Stimulated activated CD4-positive, alpha-beta T cell treated with anti-CD3 and anti-CD28 coated beads, Interleukin-4, amount 100 ng/mL, for 48 hours (primary cell): ENCODE data around the gene EIF3D.
A peak's percentile ranks its signal among the peaks of the same experiment; 100 is the strongest.
"Not testable (repeated sequence)": the region's sequence is repeated elsewhere in the genome, so short reads cannot be mapped to it uniquely, and the experiment has no call there.

ENCODE experiments used
- DNase-seq, 2 donors: peaks; one replicate each; pipeline ENCODE4 v3.0.0-alpha.2; 2020; ENCODE audit warnings: low read depth in 2 of 2

EIF3D gene

GRCh38 chr22:36549033-36549432 is 20.1 kb upstream of the EIF3D start:
- no peak for DNase-seq

GRCh38 chr22:36548606-36549005 is 19.6 kb upstream of the EIF3D start:
- no peak for DNase-seq

- DNase-seq: no peak
Observed at GRCh38 chr22:36546932-36547331, 18.0 kb upstream of the EIF3D start.

- DNase-seq: peak; percentile 21 to 28
Observed at GRCh38 chr22:36546092-36546804, 17.3 kb upstream of the EIF3D start.

- no peak for DNase-seq
Observed at GRCh38 chr22:36544107-36544620, 15.2 kb upstream of the EIF3D start.

- peak; percentile 28 to 49 for DNase-seq
Observed at GRCh38 chr22:36541831-36542411, 13.0 kb upstream of the EIF3D start.

- DNase-seq: no peak
Observed at GRCh38 chr22:36540867-36541642, 12.1 kb upstream of the EIF3D start.

- DNase-seq: no peak
Observed at GRCh38 chr22:36538529-36538928, 9.6 kb upstream of the EIF3D start.

GRCh38 chr22:36536717-36537116 is 7.8 kb upstream of the EIF3D start:
- DNase-seq: no peak

- DNase-seq: not testable (repeated sequence)
Observed at GRCh38 chr22:36533320-36533719, 4.4 kb upstream of the EIF3D start.

- no peak for DNase-seq
Observed at GRCh38 chr22:36532466-36532865, 3.5 kb upstream of the EIF3D start.

- DNase-seq: no peak
Observed at GRCh38 chr22:36528341-36528740, 625 bp downstream of the EIF3D start.

- no peak for DNase-seq
Observed at GRCh38 chr22:36522662-36523061, 6.3 kb downstream of the EIF3D start.

- no peak for DNase-seq
Observed at GRCh38 chr22:36520423-36520822, 8.5 kb downstream of the EIF3D start.

- DNase-seq: not testable (repeated sequence)
Observed at GRCh38 chr22:36519906-36520305, 9.1 kb downstream of the EIF3D start.

GRCh38 chr22:36514766-36515165 is 14.2 kb downstream of the EIF3D start:
- DNase-seq: no peak

- DNase-seq: no peak
Observed at GRCh38 chr22:36512991-36513390, 16.0 kb downstream of the EIF3D start.

- no peak for DNase-seq
Observed at GRCh38 chr22:36512333-36512732, 16.6 kb downstream of the EIF3D start.

- DNase-seq: no peak
Observed at GRCh38 chr22:36510966-36511881, 17.7 kb downstream of the EIF3D start.

GRCh38 chr22:36510384-36510783 is 18.6 kb downstream of the EIF3D start:
- DNase-seq: no peak

- DNase-seq: no peak
Observed at GRCh38 chr22:36507518-36508010, 21.4 kb downstream of the EIF3D start.
